HG02763 (cell line): ENCODE results near the gene CFAP99.
A peak's percentile ranks its signal among the peaks of the same experiment; 100 is the strongest.
"Not testable (repeated sequence)": the region's sequence is repeated elsewhere in the genome, so short reads cannot be mapped to it uniquely, and the experiment has no call there.

ENCODE experiments used
- ATAC-seq: cut with Tn5 transposase; IDR thresholded peaks from one replicate; pipeline ENCODE4 v1.9.1; 2021; ENCODE audit warnings: mild to moderate bottlenecking, moderate library complexity; ENCODE audit not compliant: unreplicated experiment

Gene CFAP99

GRCh38 chr4:2418650-2419571 lies at the start of gene CFAP99:
Gene CFAP99, plus strand, starts transcription at chr4:2418955.
- peak; percentile 88 for ATAC-seq

- no peak for ATAC-seq
These were observed 48.0 kb upstream of the CFAP99 start for GRCh38 chr4:2370597-2371320.

- no peak for ATAC-seq
These were observed 46.8 kb upstream of the CFAP99 start for GRCh38 chr4:2371765-2372487.

GRCh38 chr4:2372488-2373030 lies 46.2 kb upstream of the CFAP99 start:
- ATAC-seq: no peak

GRCh38 chr4:2373532-2373931 lies 45.2 kb upstream of the CFAP99 start:
- ATAC-seq: no peak

GRCh38 chr4:2375427-2375826 lies 43.3 kb upstream of the CFAP99 start:
- ATAC-seq: no peak

GRCh38 chr4:2377241-2377640 lies 41.5 kb upstream of the CFAP99 start:
- ATAC-seq: no peak

- no peak for ATAC-seq
These were observed 40.4 kb upstream of the CFAP99 start for GRCh38 chr4:2378401-2378800.

GRCh38 chr4:2378898-2379297 lies 39.9 kb upstream of the CFAP99 start:
- no peak for ATAC-seq

GRCh38 chr4:2380589-2380988 lies 38.2 kb upstream of the CFAP99 start:
- not testable (repeated sequence) for ATAC-seq

- not testable (repeated sequence) for ATAC-seq
These were observed 36.0 kb upstream of the CFAP99 start for GRCh38 chr4:2382769-2383202.

- ATAC-seq: not testable (repeated sequence)
These were observed 35.5 kb upstream of the CFAP99 start for GRCh38 chr4:2383220-2383631.

- no peak for ATAC-seq
These were observed 35.0 kb upstream of the CFAP99 start for GRCh38 chr4:2383760-2384159.

GRCh38 chr4:2384245-2384644 lies 34.5 kb upstream of the CFAP99 start:
- no peak for ATAC-seq

GRCh38 chr4:2385516-2385915 lies 33.2 kb upstream of the CFAP99 start:
- no peak for ATAC-seq

- no peak for ATAC-seq
These were observed 32.0 kb upstream of the CFAP99 start for GRCh38 chr4:2386717-2387116.

GRCh38 chr4:2387218-2387617 lies 31.5 kb upstream of the CFAP99 start:
- no peak for ATAC-seq

- no peak for ATAC-seq
These were observed 30.9 kb upstream of the CFAP99 start for GRCh38 chr4:2387829-2388228.

GRCh38 chr4:2388429-2389182 lies 30.1 kb upstream of the CFAP99 start:
- ATAC-seq: no peak

- no peak for ATAC-seq
These were observed 29.1 kb upstream of the CFAP99 start for GRCh38 chr4:2389691-2390090.
